Measurements from ENCODE around the gene DUOX1. TPM values are rescaled to one million over a fixed set of nuclear protein-coding genes. Genes with fewer than 3 reads are reported as not detected.

Gene DUOX1
- total RNA-seq, 1 experiment from 2014 or later, result 1.2 TPM

GRCh38 chr15:45136378-45136764 lies 6.6 kb downstream of the DUOX1 start:
- TF ChIP-seq CTCF (IDR thresholded peaks at IDR 0.05; ENCODE audit: unreplicated experiment), result no peak
- Mint-ChIP-seq H3K4me3 (ENCODE audit: low read depth, unreplicated experiment) (no peak overlapping the region), H3K4me1 (ENCODE audit: low read depth, unreplicated experiment) (no peaks in the 10 kb centered on the region), H3K27me3 (ENCODE audit: unreplicated experiment) (peaks cover 39% of the 10 kb centered on the region), H3K36me3 (ENCODE audit: insufficient read depth, unreplicated experiment) (no peaks in the 10 kb centered on the region), H3K9me3 (ENCODE audit: low read depth, unreplicated experiment) (no peaks in the 10 kb centered on the region), H3K27ac (ENCODE audit: unreplicated experiment) (no peak overlapping the region)
- CTCF ChIA-PET, result interaction anchor here (1.8 kb wide), 1 partner anchor 18 kb away, joined by 6 read pairs; no protein-coding TSS in a partner anchor
- BruUV-seq (replicated peaks), result no TSS peak
- intact Hi-C loops (cut with micrococcal nuclease; ENCODE audit: unreplicated experiment), result no loop called here
- no peak for DNase-seq

- intact Hi-C loops (cut with micrococcal nuclease; ENCODE audit: unreplicated experiment), result no loop called here
- BruUV-seq (replicated peaks), result no TSS peak
- no peak for DNase-seq
- H3K36me3 Mint-ChIP-seq (ENCODE audit: insufficient read depth, unreplicated experiment), result no peaks in the 10 kb centered on the region
- no peak for TF ChIP-seq CTCF (IDR thresholded peaks at IDR 0.05; ENCODE audit: unreplicated experiment)
- no peaks in the 10 kb centered on the region for H3K9me3 Mint-ChIP-seq (ENCODE audit: low read depth, unreplicated experiment)
- H3K27ac Mint-ChIP-seq (ENCODE audit: unreplicated experiment), result no peak overlapping the region
- H3K4me1 Mint-ChIP-seq (ENCODE audit: low read depth, unreplicated experiment), result no peaks in the 10 kb centered on the region
- no peak overlapping the region for H3K4me3 Mint-ChIP-seq (ENCODE audit: low read depth, unreplicated experiment)
- peaks cover 26% of the 10 kb centered on the region for H3K27me3 Mint-ChIP-seq (ENCODE audit: unreplicated experiment)
- CTCF ChIA-PET, result interaction anchor here (0.9 kb wide), 1 partner anchor 11 kb away, joined by 3 read pairs; no protein-coding TSS in a partner anchor
These were observed 7.9 kb downstream of the DUOX1 start for GRCh38 chr15:45137703-45138102.

- no peaks in the 10 kb centered on the region for H3K9me3 Mint-ChIP-seq (ENCODE audit: low read depth, unreplicated experiment)
- no TSS peak for BruUV-seq (replicated peaks)
- DNase-seq, result no peak
- no peaks in the 10 kb centered on the region for H3K4me1 Mint-ChIP-seq (ENCODE audit: low read depth, unreplicated experiment)
- no peak for TF ChIP-seq CTCF (IDR thresholded peaks at IDR 0.05; ENCODE audit: unreplicated experiment)
- CTCF ChIA-PET, result interaction anchor here (0.8 kb wide), 1 partner anchor 9 kb away, joined by 3 read pairs; the partner anchor contains the start of gene DUOX1
- intact Hi-C loops (cut with micrococcal nuclease; ENCODE audit: unreplicated experiment), result no loop called here
- no peaks in the 10 kb centered on the region for H3K36me3 Mint-ChIP-seq (ENCODE audit: insufficient read depth, unreplicated experiment)
- H3K27ac Mint-ChIP-seq (ENCODE audit: unreplicated experiment), result no peak overlapping the region
- H3K27me3 Mint-ChIP-seq (ENCODE audit: unreplicated experiment), result peaks cover 20% of the 10 kb centered on the region
- no peak overlapping the region for H3K4me3 Mint-ChIP-seq (ENCODE audit: low read depth, unreplicated experiment)
These were observed 9.3 kb downstream of the DUOX1 start for GRCh38 chr15:45138814-45139765.

- no peaks in the 10 kb centered on the region for H3K4me1 Mint-ChIP-seq (ENCODE audit: low read depth, unreplicated experiment)
- H3K9me3 Mint-ChIP-seq (ENCODE audit: low read depth, unreplicated experiment), result no peaks in the 10 kb centered on the region
- no peak for DNase-seq
- no peaks in the 10 kb centered on the region for H3K36me3 Mint-ChIP-seq (ENCODE audit: insufficient read depth, unreplicated experiment)
- intact Hi-C loops (cut with micrococcal nuclease; ENCODE audit: unreplicated experiment), result no loop called here
- peaks cover 13% of the 10 kb centered on the region for H3K27me3 Mint-ChIP-seq (ENCODE audit: unreplicated experiment)
- H3K27ac Mint-ChIP-seq (ENCODE audit: unreplicated experiment), result no peak overlapping the region
- CTCF ChIA-PET, result no interaction called here
- TF ChIP-seq CTCF (IDR thresholded peaks at IDR 0.05; ENCODE audit: unreplicated experiment), result no peak
- H3K4me3 Mint-ChIP-seq (ENCODE audit: low read depth, unreplicated experiment), result no peak overlapping the region
- BruUV-seq (replicated peaks), result no TSS peak
These were observed 10.0 kb downstream of the DUOX1 start for GRCh38 chr15:45139770-45140169.

Measured in Calu3 (cell line).